ENCODE results near the gene C1orf232. TPM values are rescaled to one million over a fixed set of nuclear protein-coding genes. Genes with fewer than 3 reads are reported as not detected.

C1orf232 gene
- total and polyA plus RNA-seq, 5 donors from 2014 or later = not detected

GRCh38 chr1:26159743-26160039, 9.1 kb downstream of the C1orf232 start:
- Mint-ChIP-seq H3K4me3 (peak overlapping the region in 1 of 4 donors; percentile 75), H3K9me3 (no peaks in the 10 kb centered on the region), H3K27ac (no peak overlapping the region), H3K4me1 (peaks cover 0 to 12% (median 5%) of the 10 kb centered on the region in 4 donors), H3K27me3 (peaks cover 65% of the 10 kb centered on the region), H3K36me3 (no peaks in the 10 kb centered on the region)
- Histone ChIP-seq H3K36me3 (ENCODE audit: control insufficient read depth, insufficient read depth, low read length) (no peaks in the 10 kb centered on the region), H3K27me3 (ENCODE audit: control insufficient read depth, insufficient read depth, low read length) (peaks cover 10% of the 10 kb centered on the region), H3K4me3 (ENCODE audit: low read depth, low read length) (no peak overlapping the region), H3K4me1 (ENCODE audit: control insufficient read depth, insufficient read depth, low read length, poor library complexity, severe bottlenecking) (peaks cover 31% of the 10 kb centered on the region), H3K9me3 (ENCODE audit: control insufficient read depth in 2 of 2, low read length in 2 of 2) (no peaks in the 10 kb centered on the region), H3K27ac (ENCODE audit: insufficient read depth, low read length, poor library complexity, severe bottlenecking) (no peak overlapping the region)
- ATAC-seq (ENCODE audit: low read depth in 2 of 2) (no peak), DNase-seq (no peak)

- H3K27ac Mint-ChIP-seq = no peak within 1 kb of the TSS
- Histone ChIP-seq H3K4me1 (ENCODE audit: control insufficient read depth, insufficient read depth, low read length, poor library complexity, severe bottlenecking) (peaks cover 27% of the 10 kb centered on the region), H3K9me3 (ENCODE audit: control insufficient read depth in 2 of 2, low read length in 2 of 2) (no peaks in the 10 kb centered on the region), H3K4me3 (ENCODE audit: low read depth, low read length) (no peak within 1 kb of the TSS), H3K27ac (ENCODE audit: insufficient read depth, low read length, poor library complexity, severe bottlenecking) (no peak within 1 kb of the TSS), H3K36me3 (ENCODE audit: control insufficient read depth, insufficient read depth, low read length) (no peaks in the 10 kb centered on the region), H3K27me3 (ENCODE audit: control insufficient read depth, insufficient read depth, low read length) (peaks cover 11% of the 10 kb centered on the region)
- no peaks in the 10 kb centered on the region for H3K9me3 Mint-ChIP-seq
- no peak for DNase-seq
- peaks cover 0 to 9% (median 5%) of the 10 kb centered on the region in 4 donors for H3K4me1 Mint-ChIP-seq
- H3K36me3 Mint-ChIP-seq = no peaks in the 10 kb centered on the region
- H3K27me3 Mint-ChIP-seq = peaks cover 70% of the 10 kb centered on the region
- H3K4me3 Mint-ChIP-seq = peak within 1 kb of the TSS in 3 of 4 donors; percentile 18 to 75 (median 35)
- no peak for ATAC-seq (ENCODE audit: low read depth in 2 of 2)
These were observed 9.6 kb downstream of the C1orf232 start, which contains the start of gene FAM110D for GRCh38 chr1:26158908-26159742. Gene FAM110D (plus strand): TSS chr1:26159079. CDS start chr1:26161292, 2,213 bp downstream.

GRCh38 chr1:26158271-26158907, 10.4 kb downstream of the C1orf232 start:
- H3K27ac Mint-ChIP-seq = no peak overlapping the region
- H3K4me3 ChIP-seq (ENCODE audit: low read depth, low read length) = no peak overlapping the region
- H3K36me3 ChIP-seq (ENCODE audit: control insufficient read depth, insufficient read depth, low read length) = no peaks in the 10 kb centered on the region
- no peak for DNase-seq
- peaks cover 0 to 2% (median 0%) of the 10 kb centered on the region in 7 donors for H3K9me3 Mint-ChIP-seq
- no peaks in the 10 kb centered on the region for H3K36me3 Mint-ChIP-seq
- peaks cover 73% of the 10 kb centered on the region for H3K27me3 Mint-ChIP-seq
- no peaks in the 10 kb centered on the region for H3K9me3 ChIP-seq (ENCODE audit: control insufficient read depth in 2 of 2, low read length in 2 of 2)
- peaks cover 0 to 7% (median 3%) of the 10 kb centered on the region in 4 donors for H3K4me1 Mint-ChIP-seq
- no peak for ATAC-seq (ENCODE audit: low read depth in 2 of 2)
- H3K4me3 Mint-ChIP-seq = peak overlapping the region in 2 of 4 donors; percentile 18 to 35
- no peak overlapping the region for H3K27ac ChIP-seq (ENCODE audit: insufficient read depth, low read length, poor library complexity, severe bottlenecking)
- H3K4me1 ChIP-seq (ENCODE audit: control insufficient read depth, insufficient read depth, low read length, poor library complexity, severe bottlenecking) = peaks cover 20% of the 10 kb centered on the region
- H3K27me3 ChIP-seq (ENCODE audit: control insufficient read depth, insufficient read depth, low read length) = peaks cover 14% of the 10 kb centered on the region

- no peak for DNase-seq
- Histone ChIP-seq H3K27me3 (ENCODE audit: control insufficient read depth, insufficient read depth, low read length) (peaks cover 9% of the 10 kb centered on the region), H3K4me1 (ENCODE audit: control insufficient read depth, insufficient read depth, low read length, poor library complexity, severe bottlenecking) (peaks cover 9% of the 10 kb centered on the region), H3K27ac (ENCODE audit: insufficient read depth, low read length, poor library complexity, severe bottlenecking) (no peak overlapping the region), H3K4me3 (ENCODE audit: low read depth, low read length) (no peak overlapping the region), H3K9me3 (ENCODE audit: control insufficient read depth in 2 of 2, low read length in 2 of 2) (no peaks in the 10 kb centered on the region), H3K36me3 (ENCODE audit: control insufficient read depth, insufficient read depth, low read length) (no peaks in the 10 kb centered on the region)
- H3K27me3 Mint-ChIP-seq = peaks cover 75% of the 10 kb centered on the region
- H3K9me3 Mint-ChIP-seq = peaks cover 0 to 2% (median 0%) of the 10 kb centered on the region in 7 donors
- no peak overlapping the region for H3K4me3 Mint-ChIP-seq
- peaks cover 0 to 2% (median 0%) of the 10 kb centered on the region in 4 donors for H3K4me1 Mint-ChIP-seq
- no peak for ATAC-seq (ENCODE audit: low read depth in 2 of 2)
- no peaks in the 10 kb centered on the region for H3K36me3 Mint-ChIP-seq
- no peak overlapping the region for H3K27ac Mint-ChIP-seq
These were observed 12.3 kb downstream of the C1orf232 start for GRCh38 chr1:26156285-26157038.

GRCh38 chr1:26155370-26156284, 13.1 kb downstream of the C1orf232 start:
- ATAC-seq (ENCODE audit: low read depth in 2 of 2) (no peak), DNase-seq (no peak)
- no peak overlapping the region for H3K4me3 ChIP-seq (ENCODE audit: low read depth, low read length)
- H3K4me1 ChIP-seq (ENCODE audit: control insufficient read depth, insufficient read depth, low read length, poor library complexity, severe bottlenecking) = peaks cover 5% of the 10 kb centered on the region
- peaks cover 0 to 2% (median 0%) of the 10 kb centered on the region in 7 donors for H3K9me3 Mint-ChIP-seq
- H3K36me3 Mint-ChIP-seq = no peaks in the 10 kb centered on the region
- no peak overlapping the region for H3K27ac Mint-ChIP-seq
- H3K4me1 Mint-ChIP-seq = no peaks in the 10 kb centered on the region
- H3K9me3 ChIP-seq (ENCODE audit: control insufficient read depth in 2 of 2, low read length in 2 of 2) = no peaks in the 10 kb centered on the region
- peaks cover 69% of the 10 kb centered on the region for H3K27me3 Mint-ChIP-seq
- no peak overlapping the region for H3K27ac ChIP-seq (ENCODE audit: insufficient read depth, low read length, poor library complexity, severe bottlenecking)
- H3K4me3 Mint-ChIP-seq = no peak overlapping the region
- H3K27me3 ChIP-seq (ENCODE audit: control insufficient read depth, insufficient read depth, low read length) = peaks cover 8% of the 10 kb centered on the region
- no peaks in the 10 kb centered on the region for H3K36me3 ChIP-seq (ENCODE audit: control insufficient read depth, insufficient read depth, low read length)

GRCh38 chr1:26154750-26155149, 14.0 kb downstream of the C1orf232 start:
- Histone ChIP-seq H3K27me3 (ENCODE audit: control insufficient read depth, insufficient read depth, low read length) (peaks cover 8% of the 10 kb centered on the region), H3K4me3 (ENCODE audit: low read depth, low read length) (no peak overlapping the region), H3K36me3 (ENCODE audit: control insufficient read depth, insufficient read depth, low read length) (no peaks in the 10 kb centered on the region), H3K4me1 (ENCODE audit: control insufficient read depth, insufficient read depth, low read length, poor library complexity, severe bottlenecking) (peaks cover 5% of the 10 kb centered on the region), H3K9me3 (ENCODE audit: control insufficient read depth in 2 of 2, low read length in 2 of 2) (no peaks in the 10 kb centered on the region), H3K27ac (ENCODE audit: insufficient read depth, low read length, poor library complexity, severe bottlenecking) (no peak overlapping the region)
- no peak for DNase-seq
- Mint-ChIP-seq H3K36me3 (no peaks in the 10 kb centered on the region), H3K4me3 (no peak overlapping the region), H3K27me3 (peaks cover 68% of the 10 kb centered on the region), H3K9me3 (peaks cover 0 to 2% (median 0%) of the 10 kb centered on the region in 7 donors), H3K27ac (no peak overlapping the region), H3K4me1 (no peaks in the 10 kb centered on the region)
- ATAC-seq (ENCODE audit: low read depth in 2 of 2) = no peak

GRCh38 chr1:26153966-26154532, 14.7 kb downstream of the C1orf232 start:
- no peaks in the 10 kb centered on the region for H3K9me3 ChIP-seq (ENCODE audit: control insufficient read depth in 2 of 2, low read length in 2 of 2)
- peaks cover 8% of the 10 kb centered on the region for H3K27me3 ChIP-seq (ENCODE audit: control insufficient read depth, insufficient read depth, low read length)
- H3K9me3 Mint-ChIP-seq = peaks cover 0 to 2% (median 0%) of the 10 kb centered on the region in 7 donors
- H3K4me3 Mint-ChIP-seq = no peak overlapping the region
- no peak overlapping the region for H3K27ac ChIP-seq (ENCODE audit: insufficient read depth, low read length, poor library complexity, severe bottlenecking)
- no peaks in the 10 kb centered on the region for H3K4me1 Mint-ChIP-seq
- H3K27ac Mint-ChIP-seq = no peak overlapping the region
- DNase-seq (no peak), ATAC-seq (ENCODE audit: low read depth in 2 of 2) (no peak)
- peaks cover 66% of the 10 kb centered on the region for H3K27me3 Mint-ChIP-seq
- no peaks in the 10 kb centered on the region for H3K36me3 ChIP-seq (ENCODE audit: control insufficient read depth, insufficient read depth, low read length)
- H3K4me3 ChIP-seq (ENCODE audit: low read depth, low read length) = no peak overlapping the region
- peaks cover 5% of the 10 kb centered on the region for H3K4me1 ChIP-seq (ENCODE audit: control insufficient read depth, insufficient read depth, low read length, poor library complexity, severe bottlenecking)
- no peaks in the 10 kb centered on the region for H3K36me3 Mint-ChIP-seq
